ENCODE data around the gene ELP6.
"Not testable (repeated sequence)": the region's sequence is repeated elsewhere in the genome, so short reads cannot be mapped to it uniquely, and the experiment has no call there.

Gene ELP6

GRCh38 chr3:47464588-47464987 lies 48.9 kb downstream of the ELP6 start:
- no peak for DNase-seq (ENCODE audit: low spot score)

GRCh38 chr3:47459534-47460085 lies 53.9 kb downstream of the ELP6 start:
- DNase-seq (ENCODE audit: low spot score) = not testable (repeated sequence)

- DNase-seq (ENCODE audit: low spot score) = no peak
Observed at GRCh38 chr3:47456984-47457383, 56.5 kb downstream of the ELP6 start.

- no peak for DNase-seq (ENCODE audit: low spot score)
Observed at GRCh38 chr3:47455806-47456452, 57.6 kb downstream of the ELP6 start.

GRCh38 chr3:47452453-47453215 lies 60.9 kb downstream of the ELP6 start:
- no peak for DNase-seq (ENCODE audit: low spot score)
